Measurements from ENCODE around the gene BCAS3. TPM values are rescaled to one million over a fixed set of nuclear protein-coding genes. Genes with fewer than 3 reads are reported as not detected.

Gene BCAS3
- polyA plus RNA-seq, 1 donor from 2014 or later: 21.6 TPM

DNA sequence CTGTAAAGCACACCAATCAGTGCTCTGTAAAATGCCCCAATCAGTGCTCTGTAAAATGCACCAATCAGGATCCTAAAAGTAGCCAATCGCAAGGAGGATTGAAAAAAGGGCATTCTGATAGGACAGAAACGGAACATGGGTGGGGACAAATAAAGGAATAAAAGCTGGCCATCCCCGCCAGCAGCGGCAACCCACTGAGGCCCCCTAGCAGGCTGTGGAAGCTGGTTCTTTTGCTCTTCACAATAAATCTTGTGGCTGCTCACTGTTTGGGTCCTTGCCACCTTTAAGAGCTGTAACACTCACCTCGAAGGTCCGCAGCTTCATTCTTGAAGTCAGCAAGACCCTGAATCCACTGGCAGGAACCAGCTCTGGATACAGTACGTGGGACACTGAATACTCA, 559.6 kb downstream of the BCAS3 start:
- no peaks in the 10 kb centered on the region for H3K9me3 ChIP-seq (ENCODE audit: low read length)
- no peak overlapping the region for H3K4me3 ChIP-seq (ENCODE audit: low read length)
- H3K4me2 ChIP-seq (ENCODE audit: low read length): no peak overlapping the region
- no peak for TF ChIP-seq RAD21 (conservative IDR thresholded peaks at IDR 0.05)
- no peak for TF ChIP-seq EP300 (conservative IDR thresholded peaks at IDR 0.05; ENCODE audit: poor library complexity, severe bottlenecking)
- TF ChIP-seq POLR2AphosphoS5 (IDR thresholded peaks at IDR 0.05): no peak
- no peak for TF ChIP-seq SMC3 (conservative IDR thresholded peaks at IDR 0.05; ENCODE audit: poor library complexity)
- TF ChIP-seq MXI1 (conservative IDR thresholded peaks at IDR 0.05; ENCODE audit: poor library complexity, severe bottlenecking): no peak
- TF ChIP-seq EZH2 (IDR thresholded peaks at IDR 0.05; ENCODE audit: borderline replicate concordance, insufficient read depth, low read length, poor library complexity, severe bottlenecking): no peak
- no peak for TF ChIP-seq TAF1 (IDR thresholded peaks at IDR 0.05; ENCODE audit: low read depth)
- TF ChIP-seq, protein P1, sequence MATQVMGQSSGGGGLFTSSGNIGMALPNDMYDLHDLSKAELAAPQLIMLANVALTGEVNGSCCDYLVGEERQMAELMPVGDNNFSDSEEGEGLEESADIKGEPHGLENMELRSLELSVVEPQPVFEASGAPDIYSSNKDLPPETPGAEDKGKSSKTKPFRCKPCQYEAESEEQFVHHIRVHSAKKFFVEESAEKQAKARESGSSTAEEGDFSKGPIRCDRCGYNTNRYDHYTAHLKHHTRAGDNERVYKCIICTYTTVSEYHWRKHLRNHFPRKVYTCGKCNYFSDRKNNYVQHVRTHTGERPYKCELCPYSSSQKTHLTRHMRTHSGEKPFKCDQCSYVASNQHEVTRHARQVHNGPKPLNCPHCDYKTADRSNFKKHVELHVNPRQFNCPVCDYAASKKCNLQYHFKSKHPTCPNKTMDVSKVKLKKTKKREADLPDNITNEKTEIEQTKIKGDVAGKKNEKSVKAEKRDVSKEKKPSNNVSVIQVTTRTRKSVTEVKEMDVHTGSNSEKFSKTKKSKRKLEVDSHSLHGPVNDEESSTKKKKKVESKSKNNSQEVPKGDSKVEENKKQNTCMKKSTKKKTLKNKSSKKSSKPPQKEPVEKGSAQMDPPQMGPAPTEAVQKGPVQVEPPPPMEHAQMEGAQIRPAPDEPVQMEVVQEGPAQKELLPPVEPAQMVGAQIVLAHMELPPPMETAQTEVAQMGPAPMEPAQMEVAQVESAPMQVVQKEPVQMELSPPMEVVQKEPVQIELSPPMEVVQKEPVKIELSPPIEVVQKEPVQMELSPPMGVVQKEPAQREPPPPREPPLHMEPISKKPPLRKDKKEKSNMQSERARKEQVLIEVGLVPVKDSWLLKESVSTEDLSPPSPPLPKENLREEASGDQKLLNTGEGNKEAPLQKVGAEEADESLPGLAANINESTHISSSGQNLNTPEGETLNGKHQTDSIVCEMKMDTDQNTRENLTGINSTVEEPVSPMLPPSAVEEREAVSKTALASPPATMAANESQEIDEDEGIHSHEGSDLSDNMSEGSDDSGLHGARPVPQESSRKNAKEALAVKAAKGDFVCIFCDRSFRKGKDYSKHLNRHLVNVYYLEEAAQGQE (IDR thresholded peaks at IDR 0.05; ENCODE audit: borderline replicate concordance): no peak
- TF ChIP-seq, protein P2, sequence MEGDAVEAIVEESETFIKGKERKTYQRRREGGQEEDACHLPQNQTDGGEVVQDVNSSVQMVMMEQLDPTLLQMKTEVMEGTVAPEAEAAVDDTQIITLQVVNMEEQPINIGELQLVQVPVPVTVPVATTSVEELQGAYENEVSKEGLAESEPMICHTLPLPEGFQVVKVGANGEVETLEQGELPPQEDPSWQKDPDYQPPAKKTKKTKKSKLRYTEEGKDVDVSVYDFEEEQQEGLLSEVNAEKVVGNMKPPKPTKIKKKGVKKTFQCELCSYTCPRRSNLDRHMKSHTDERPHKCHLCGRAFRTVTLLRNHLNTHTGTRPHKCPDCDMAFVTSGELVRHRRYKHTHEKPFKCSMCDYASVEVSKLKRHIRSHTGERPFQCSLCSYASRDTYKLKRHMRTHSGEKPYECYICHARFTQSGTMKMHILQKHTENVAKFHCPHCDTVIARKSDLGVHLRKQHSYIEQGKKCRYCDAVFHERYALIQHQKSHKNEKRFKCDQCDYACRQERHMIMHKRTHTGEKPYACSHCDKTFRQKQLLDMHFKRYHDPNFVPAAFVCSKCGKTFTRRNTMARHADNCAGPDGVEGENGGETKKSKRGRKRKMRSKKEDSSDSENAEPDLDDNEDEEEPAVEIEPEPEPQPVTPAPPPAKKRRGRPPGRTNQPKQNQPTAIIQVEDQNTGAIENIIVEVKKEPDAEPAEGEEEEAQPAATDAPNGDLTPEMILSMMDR (IDR thresholded peaks at IDR 0.05; ENCODE audit: poor library complexity, severe bottlenecking): no peak
- no peaks in the 10 kb centered on the region for H3K79me2 ChIP-seq (replicated peaks; ENCODE audit: insufficient read depth, low read length)
- H3K9ac ChIP-seq (ENCODE audit: low read length): no peak overlapping the region
- no peaks in the 10 kb centered on the region for H4K20me1 ChIP-seq (ENCODE audit: insufficient read depth)
- no peaks in the 10 kb centered on the region for H3K27me3 ChIP-seq (ENCODE audit: insufficient read depth, low read depth, low read length)
- H3K9me2 ChIP-seq (ENCODE audit: insufficient read depth, low read length): no peaks in the 10 kb centered on the region
- H3K27ac ChIP-seq (ENCODE audit: low read length): no peak overlapping the region
- H3K36me3 ChIP-seq (ENCODE audit: insufficient read depth, low read length): no peaks in the 10 kb centered on the region
- no peaks in the 10 kb centered on the region for H3F3A ChIP-seq (ENCODE audit: insufficient read depth, low read length, poor library complexity, severe bottlenecking)
- no peak overlapping the region for H2AFZ ChIP-seq (ENCODE audit: low read depth, low read length)

DNA sequence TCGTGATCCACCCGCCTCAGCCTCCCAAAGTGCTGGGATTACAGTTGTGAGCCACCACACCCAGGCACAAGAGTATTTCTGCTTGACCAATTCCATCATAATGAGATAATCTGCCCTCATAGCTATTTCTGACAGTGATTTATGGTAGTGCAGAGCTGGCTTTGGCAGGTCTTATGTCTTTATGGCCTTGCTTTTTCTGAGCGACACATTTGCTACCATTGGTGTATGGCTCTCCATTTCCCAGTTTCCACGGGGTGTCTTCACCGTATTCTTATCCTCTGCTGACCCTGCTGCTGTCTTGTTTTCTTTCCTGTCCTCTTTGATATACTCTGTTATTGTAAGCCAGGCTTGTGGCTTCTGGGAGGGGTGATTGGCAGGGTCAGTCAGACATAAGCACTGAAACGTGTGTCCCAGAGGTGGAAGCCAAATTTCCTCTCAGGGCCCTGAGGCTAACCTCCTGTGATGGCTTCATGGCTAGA, 560.8 kb downstream of the BCAS3 start:
- Histone ChIP-seq H3K4me3 (ENCODE audit: low read length) (no peak overlapping the region), H3F3A (ENCODE audit: insufficient read depth, low read length, poor library complexity, severe bottlenecking) (no peaks in the 10 kb centered on the region), H3K79me2 (replicated peaks; ENCODE audit: insufficient read depth, low read length) (no peaks in the 10 kb centered on the region), H4K20me1 (ENCODE audit: insufficient read depth) (no peaks in the 10 kb centered on the region), H3K9ac (ENCODE audit: low read length) (no peak overlapping the region), H3K27ac (ENCODE audit: low read length) (no peak overlapping the region), H3K27me3 (ENCODE audit: insufficient read depth, low read depth, low read length) (no peaks in the 10 kb centered on the region), H3K9me3 (ENCODE audit: low read length) (no peaks in the 10 kb centered on the region), H3K9me2 (ENCODE audit: insufficient read depth, low read length) (no peaks in the 10 kb centered on the region), H2AFZ (ENCODE audit: low read depth, low read length) (no peak overlapping the region), H3K36me3 (ENCODE audit: insufficient read depth, low read length) (no peaks in the 10 kb centered on the region), H3K4me2 (ENCODE audit: low read length) (no peak overlapping the region)
- no peak for TF ChIP-seq POLR2AphosphoS5 (IDR thresholded peaks at IDR 0.05)
- TF ChIP-seq, protein P2 (IDR thresholded peaks at IDR 0.05; ENCODE audit: poor library complexity, severe bottlenecking): no peak
- TF ChIP-seq, protein P1 (IDR thresholded peaks at IDR 0.05; ENCODE audit: borderline replicate concordance): no peak
- no peak for TF ChIP-seq TAF1 (IDR thresholded peaks at IDR 0.05; ENCODE audit: low read depth)
- TF ChIP-seq EZH2 (IDR thresholded peaks at IDR 0.05; ENCODE audit: borderline replicate concordance, insufficient read depth, low read length, poor library complexity, severe bottlenecking): no peak
- no peak for TF ChIP-seq RAD21 (conservative IDR thresholded peaks at IDR 0.05)
- TF ChIP-seq EP300 (conservative IDR thresholded peaks at IDR 0.05; ENCODE audit: poor library complexity, severe bottlenecking): no peak
- TF ChIP-seq SMC3 (conservative IDR thresholded peaks at IDR 0.05; ENCODE audit: poor library complexity): no peak
- TF ChIP-seq MXI1 (conservative IDR thresholded peaks at IDR 0.05; ENCODE audit: poor library complexity, severe bottlenecking): no peak
